HEK293 (cell line): ENCODE measurements around the gene CFAP97.

Experiments
- CTCF ChIA-PET: fragments of 350-600 bp; formaldehyde crosslinking; extraction: SDS; loops from one replicate; lab custom pipeline; 2021; ENCODE audit warnings: antibody characterized with exemption; lab: Yijun Ruan, JAX
- POLR2A ChIA-PET: fragments of 300-600 bp; formaldehyde crosslinking; extraction: SDS; loops from one replicate; lab custom pipeline; 2020; ENCODE audit warnings: antibody characterized with exemption, inconsistent platforms; lab: Yijun Ruan, JAX
- H3K27ac ChIP-seq: fragments of 200-500 bp; sonication (Bioruptor generic); 2 replicates; pipeline ENCODE4 v1.5.1; 2014; ENCODE audit warnings: low read depth, low read length, control low read depth, inconsistent platforms; ENCODE audit errors: extremely low read depth
- H3K36me3 ChIP-seq, 2 experiments: fragments of 200-500 bp in 1 of 2; sonication (Bioruptor generic) in 1 of 2; 1 replicate in 1 of 2; 2 replicates in 1 of 2; pipeline ENCODE4 v1.5.1; 2014 to 2017; ENCODE audit warnings: inconsistent platforms in 2 of 2, low read length in 2 of 2; ENCODE audit not compliant: control insufficient read depth in 2 of 2, insufficient read depth in 1 of 2
- H3K4me1 ChIP-seq: fragments of 200-500 bp; sonication (Bioruptor generic); 2 replicates; pipeline ENCODE4 v1.5.1; 2014; ENCODE audit warnings: mild to moderate bottlenecking, low read length, inconsistent platforms; ENCODE audit not compliant: control insufficient read depth, insufficient read depth
- H3K4me3 ChIP-seq: 2 replicates; pipeline ENCODE4 v1.5.1; 2011; ENCODE audit warnings: low read depth, mild to moderate bottlenecking, control low read depth, low read length, moderate library complexity
- H3K9me3 ChIP-seq: fragments of 200-500 bp; sonication (Bioruptor generic); 2 replicates; pipeline ENCODE4 v1.5.1; 2014; ENCODE audit warnings: low read depth, low read length, inconsistent platforms; ENCODE audit not compliant: control insufficient read depth, insufficient read depth
- KLF1 ChIP-seq: fragments of 450-650 bp; formaldehyde crosslinking; IDR thresholded peaks from 2 replicates; pipeline ENCODE4 v1.5.1; 2016; ENCODE audit warnings: missing biosample characterization, missing genetic modification characterization
- KLF7 ChIP-seq: fragments of 450-650 bp; formaldehyde crosslinking; IDR thresholded peaks from 2 replicates; pipeline ENCODE4 v1.5.1; 2016; ENCODE audit warnings: missing biosample characterization, missing genetic modification characterization, borderline replicate concordance
- KLF9 ChIP-seq: fragments of 450-650 bp; formaldehyde crosslinking; IDR thresholded peaks from 2 replicates; pipeline ENCODE4 v1.5.1; 2016; ENCODE audit warnings: missing biosample characterization, missing genetic modification characterization, low read depth
- SCRT2 ChIP-seq: fragments of 450-650 bp; formaldehyde crosslinking; IDR thresholded peaks from 2 replicates; pipeline ENCODE4 v1.5.1; 2016; ENCODE audit warnings: missing biosample characterization, missing genetic modification characterization
- ZFHX2 ChIP-seq: fragments of 450-650 bp; formaldehyde crosslinking; conservative IDR thresholded peaks from 2 replicates; pipeline ENCODE4 v1.5.1; 2016; ENCODE audit warnings: missing biosample characterization, missing genetic modification characterization
- ZNF114 ChIP-seq: fragments of 450-650 bp; formaldehyde crosslinking; IDR thresholded peaks from 2 replicates; pipeline ENCODE4 v1.5.0; 2017; ENCODE audit warnings: missing biosample characterization, missing genetic modification characterization
- ZNF146 ChIP-seq: fragments of 450-650 bp; formaldehyde crosslinking; IDR thresholded peaks from 2 replicates; pipeline ENCODE4 v1.5.1; 2016; ENCODE audit warnings: missing biosample characterization, missing genetic modification characterization
- ZNF155 ChIP-seq: fragments of 450-650 bp; formaldehyde crosslinking; IDR thresholded peaks from 2 replicates; pipeline ENCODE4 v1.5.1; 2016; ENCODE audit warnings: missing biosample characterization, missing genetic modification characterization
- ZNF223 ChIP-seq: fragments of 450-650 bp; formaldehyde crosslinking; IDR thresholded peaks from 2 replicates; pipeline ENCODE4 v1.5.1; 2016; ENCODE audit warnings: missing biosample characterization, missing genetic modification characterization
- ZNF792 ChIP-seq: fragments of 450-650 bp; formaldehyde crosslinking; IDR thresholded peaks from 2 replicates; pipeline ENCODE4 v1.5.1; 2016; ENCODE audit warnings: missing biosample characterization, missing genetic modification characterization
- ZNF837 ChIP-seq: fragments of 450-650 bp; formaldehyde crosslinking; IDR thresholded peaks from 2 replicates; pipeline ENCODE4 v1.5.1; 2016; ENCODE audit warnings: missing biosample characterization, missing genetic modification characterization
- TF ChIP-seq, protein P1 (sequence below): fragments of 450-650 bp; formaldehyde crosslinking; IDR thresholded peaks from 2 replicates; pipeline ENCODE4 v1.5.1; 2016; ENCODE audit warnings: missing biosample characterization, missing genetic modification characterization, low read depth
- TF ChIP-seq, protein P2 (sequence below): fragments of 450-650 bp; formaldehyde crosslinking; IDR thresholded peaks from 2 replicates; pipeline ENCODE4 v1.5.1; 2016; ENCODE audit warnings: missing biosample characterization, missing genetic modification characterization
- TF ChIP-seq, protein P3 (sequence below): fragments of 450-650 bp; formaldehyde crosslinking; IDR thresholded peaks from 2 replicates; pipeline ENCODE4 v1.5.1; 2016; ENCODE audit warnings: missing biosample characterization, missing genetic modification characterization, low read depth
- TF ChIP-seq, protein P4 (sequence below): fragments of 450-650 bp; formaldehyde crosslinking; IDR thresholded peaks from 2 replicates; pipeline ENCODE4 v1.5.1; 2016; ENCODE audit warnings: missing biosample characterization, missing genetic modification characterization, borderline replicate concordance
- TF ChIP-seq, protein P5 (sequence below): fragments of 450-650 bp; formaldehyde crosslinking; IDR thresholded peaks from 2 replicates; pipeline ENCODE4 v1.5.1; 2016; ENCODE audit warnings: missing biosample characterization, missing genetic modification characterization

CFAP97 gene

DNA sequence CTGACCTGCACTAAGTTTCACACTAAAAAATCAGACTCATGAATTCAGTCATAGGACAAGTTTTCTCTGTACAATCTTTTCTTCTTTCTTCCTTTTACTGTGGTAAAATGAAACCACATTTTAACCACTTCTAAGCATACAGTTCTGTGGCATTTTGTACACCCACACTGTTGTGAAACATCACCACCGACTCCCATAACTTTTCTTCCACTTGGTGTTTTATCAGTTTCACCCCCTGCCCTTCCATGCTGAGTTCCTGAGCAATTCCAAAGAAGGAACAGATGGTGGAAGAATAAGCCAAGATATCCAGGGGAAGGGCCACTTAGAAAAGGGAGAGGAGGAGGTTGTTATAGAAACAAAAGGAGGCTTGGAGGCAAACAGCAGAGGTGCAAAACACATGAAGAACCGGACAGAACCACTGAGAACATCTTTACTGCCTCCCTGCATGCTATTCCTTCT is 38.2 kb downstream of the CFAP97 start:
- H3K27ac ChIP-seq: no peak overlapping the region
- H3K36me3 ChIP-seq: peaks cover 3 to 35% of the 10 kb centered on the region in 2 experiments; a peak in 2 of 3 replicates
- H3K4me1 ChIP-seq: no peaks in the 10 kb centered on the region
- H3K9me3 ChIP-seq: no peaks in the 10 kb centered on the region
- TF ChIP-seq, protein P1, sequence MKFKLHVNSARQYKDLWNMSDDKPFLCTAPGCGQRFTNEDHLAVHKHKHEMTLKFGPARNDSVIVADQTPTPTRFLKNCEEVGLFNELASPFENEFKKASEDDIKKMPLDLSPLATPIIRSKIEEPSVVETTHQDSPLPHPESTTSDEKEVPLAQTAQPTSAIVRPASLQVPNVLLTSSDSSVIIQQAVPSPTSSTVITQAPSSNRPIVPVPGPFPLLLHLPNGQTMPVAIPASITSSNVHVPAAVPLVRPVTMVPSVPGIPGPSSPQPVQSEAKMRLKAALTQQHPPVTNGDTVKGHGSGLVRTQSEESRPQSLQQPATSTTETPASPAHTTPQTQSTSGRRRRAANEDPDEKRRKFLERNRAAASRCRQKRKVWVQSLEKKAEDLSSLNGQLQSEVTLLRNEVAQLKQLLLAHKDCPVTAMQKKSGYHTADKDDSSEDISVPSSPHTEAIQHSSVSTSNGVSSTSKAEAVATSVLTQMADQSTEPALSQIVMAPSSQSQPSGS (tag by site-specific recombination): no peak
- TF ChIP-seq, protein P2, sequence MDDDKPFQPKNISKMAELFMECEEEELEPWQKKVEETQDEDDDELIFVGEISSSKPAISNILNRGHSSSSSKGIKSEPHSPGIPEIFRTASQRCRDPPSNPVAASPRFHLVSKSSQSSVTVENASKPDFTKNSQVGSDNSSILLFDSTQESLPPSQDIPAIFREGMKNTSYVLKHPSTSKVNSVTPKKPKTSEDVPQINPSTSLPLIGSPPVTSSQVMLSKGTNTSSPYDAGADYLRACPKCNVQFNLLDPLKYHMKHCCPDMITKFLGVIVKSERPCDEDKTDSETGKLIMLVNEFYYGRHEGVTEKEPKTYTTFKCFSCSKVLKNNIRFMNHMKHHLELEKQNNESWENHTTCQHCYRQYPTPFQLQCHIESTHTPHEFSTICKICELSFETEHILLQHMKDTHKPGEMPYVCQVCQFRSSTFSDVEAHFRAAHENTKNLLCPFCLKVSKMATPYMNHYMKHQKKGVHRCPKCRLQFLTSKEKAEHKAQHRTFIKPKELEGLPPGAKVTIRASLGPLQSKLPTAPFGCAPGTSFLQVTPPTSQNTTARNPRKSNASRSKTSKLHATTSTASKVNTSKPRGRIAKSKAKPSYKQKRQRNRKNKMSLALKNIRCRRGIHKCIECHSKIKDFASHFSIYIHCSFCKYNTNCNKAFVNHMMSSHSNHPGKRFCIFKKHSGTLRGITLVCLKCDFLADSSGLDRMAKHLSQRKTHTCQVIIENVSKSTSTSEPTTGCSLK: no peak
- peak; percentile 28; the same call in 1 of the 2 replicates for TF ChIP-seq ZFHX2 (tag by site-specific recombination)
- POLR2A ChIA-PET: no interaction called here
- CTCF ChIA-PET: interaction anchor here (0.9 kb wide), 1 partner anchor 18 kb away, joined by 3 read pairs; no protein-coding TSS in a partner anchor
- no peak overlapping the region for H3K4me3 ChIP-seq

DNA sequence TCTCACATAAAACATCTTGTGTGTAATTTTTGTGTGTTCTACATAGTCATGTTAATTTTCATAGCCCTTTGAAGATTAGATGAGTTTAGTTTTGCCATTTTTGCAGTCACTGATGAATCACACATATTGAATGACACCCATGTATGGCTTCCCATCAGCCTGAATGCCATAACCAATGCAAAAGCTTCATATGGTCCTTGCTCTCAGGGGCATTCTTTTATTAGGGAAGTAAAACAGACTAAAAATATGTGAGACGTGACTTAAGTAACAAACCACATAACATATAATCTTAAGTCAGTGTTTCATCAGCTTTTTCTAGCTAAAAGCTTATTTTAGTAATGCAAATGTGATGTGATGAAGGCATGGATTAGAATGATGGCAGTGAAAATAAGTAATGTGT is 52.5 kb downstream of the CFAP97 start:
- no peak overlapping the region for H3K4me3 ChIP-seq
- no peaks in the 10 kb centered on the region for H3K9me3 ChIP-seq
- peaks cover 0 to 30% of the 10 kb centered on the region in 2 experiments; a peak in 2 of 3 replicates for H3K36me3 ChIP-seq
- H3K27ac ChIP-seq: no peak overlapping the region
- no peaks in the 10 kb centered on the region for H3K4me1 ChIP-seq
- ChIA-PET POLR2A (interaction anchor here (0.6 kb wide), 1 partner anchor 384 kb away, joined by 4 read pairs; the partner anchor contains the start of gene PDLIM3), CTCF (interaction anchor here (0.6 kb wide), 1 partner anchor 151 kb away, joined by 3 read pairs; no protein-coding TSS in a partner anchor)
- no peak for TF ChIP-seq KLF7 (tag by site-specific recombination)

DNA sequence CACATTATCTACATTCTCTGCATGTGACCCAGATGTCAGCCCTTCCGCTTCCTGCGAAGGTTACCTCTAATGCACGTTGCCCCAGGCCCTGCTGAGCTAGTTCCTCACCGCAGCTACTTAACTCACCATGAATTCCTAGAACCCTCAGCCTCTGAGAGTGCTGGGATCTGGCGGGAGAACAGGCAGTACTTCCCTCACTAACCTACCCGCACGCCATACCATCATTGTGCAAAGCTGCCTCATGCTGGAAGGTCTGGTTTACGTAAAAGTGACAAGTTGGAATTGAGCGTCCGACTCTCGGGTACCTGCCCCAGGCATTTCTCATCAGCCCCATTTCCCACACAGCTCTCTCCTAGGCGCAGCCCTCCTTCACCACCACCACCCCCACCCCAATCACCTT is 54.4 kb downstream of the CFAP97 start:
- Histone ChIP-seq H3K9me3 (no peaks in the 10 kb centered on the region), H3K27ac (no peak overlapping the region), H3K36me3 (peaks cover 0 to 47% of the 10 kb centered on the region in 2 experiments; a peak in 2 of 3 replicates), H3K4me3 (no peak overlapping the region), H3K4me1 (no peaks in the 10 kb centered on the region)
- TF ChIP-seq ZNF837: no peak
- TF ChIP-seq, protein P3, sequence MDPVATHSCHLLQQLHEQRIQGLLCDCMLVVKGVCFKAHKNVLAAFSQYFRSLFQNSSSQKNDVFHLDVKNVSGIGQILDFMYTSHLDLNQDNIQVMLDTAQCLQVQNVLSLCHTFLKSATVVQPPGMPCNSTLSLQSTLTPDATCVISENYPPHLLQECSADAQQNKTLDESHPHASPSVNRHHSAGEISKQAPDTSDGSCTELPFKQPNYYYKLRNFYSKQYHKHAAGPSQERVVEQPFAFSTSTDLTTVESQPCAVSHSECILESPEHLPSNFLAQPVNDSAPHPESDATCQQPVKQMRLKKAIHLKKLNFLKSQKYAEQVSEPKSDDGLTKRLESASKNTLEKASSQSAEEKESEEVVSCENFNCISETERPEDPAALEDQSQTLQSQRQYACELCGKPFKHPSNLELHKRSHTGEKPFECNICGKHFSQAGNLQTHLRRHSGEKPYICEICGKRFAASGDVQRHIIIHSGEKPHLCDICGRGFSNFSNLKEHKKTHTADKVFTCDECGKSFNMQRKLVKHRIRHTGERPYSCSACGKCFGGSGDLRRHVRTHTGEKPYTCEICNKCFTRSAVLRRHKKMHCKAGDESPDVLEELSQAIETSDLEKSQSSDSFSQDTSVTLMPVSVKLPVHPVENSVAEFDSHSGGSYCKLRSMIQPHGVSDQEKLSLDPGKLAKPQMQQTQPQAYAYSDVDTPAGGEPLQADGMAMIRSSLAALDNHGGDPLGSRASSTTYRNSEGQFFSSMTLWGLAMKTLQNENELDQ (tag by site-specific recombination): no peak
- ChIA-PET POLR2A (no interaction called here), CTCF (interaction anchor here (0.5 kb wide), 1 partner anchor 988 kb away, joined by 4 read pairs; no protein-coding TSS in a partner anchor)

DNA sequence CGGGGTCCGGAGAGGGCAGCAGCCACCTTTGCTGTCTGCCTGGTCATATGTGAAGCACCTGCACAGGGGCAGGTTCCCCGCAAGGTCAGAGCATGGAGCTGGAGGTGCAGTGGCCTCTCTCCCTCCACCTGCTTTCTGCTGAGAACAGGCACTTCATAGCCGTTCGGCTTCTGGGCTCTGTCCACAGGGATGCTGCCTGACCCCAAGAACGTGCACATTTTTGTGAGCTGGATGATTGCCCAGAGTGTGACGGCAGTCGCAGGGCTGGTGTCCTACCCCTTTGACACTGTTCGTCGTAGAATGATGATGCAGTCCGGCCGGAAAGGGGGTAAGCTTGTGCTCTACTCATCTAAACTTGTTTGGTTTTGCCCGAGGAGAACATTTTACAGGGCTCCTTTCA is 58.2 kb downstream of the CFAP97 start:
- no peak overlapping the region for H3K4me3 ChIP-seq
- ChIA-PET POLR2A (no interaction called here), CTCF (interaction anchor here (1.7 kb wide), 1 partner anchor 37 kb away, joined by 5 read pairs; no protein-coding TSS in a partner anchor)
- peaks cover 0 to 38% of the 10 kb centered on the region in 2 experiments; a peak in 2 of 3 replicates for H3K36me3 ChIP-seq
- no peaks in the 10 kb centered on the region for H3K4me1 ChIP-seq
- H3K27ac ChIP-seq: no peak overlapping the region
- H3K9me3 ChIP-seq: no peaks in the 10 kb centered on the region
- TF ChIP-seq ZNF223: no peak
- TF ChIP-seq, protein P4, sequence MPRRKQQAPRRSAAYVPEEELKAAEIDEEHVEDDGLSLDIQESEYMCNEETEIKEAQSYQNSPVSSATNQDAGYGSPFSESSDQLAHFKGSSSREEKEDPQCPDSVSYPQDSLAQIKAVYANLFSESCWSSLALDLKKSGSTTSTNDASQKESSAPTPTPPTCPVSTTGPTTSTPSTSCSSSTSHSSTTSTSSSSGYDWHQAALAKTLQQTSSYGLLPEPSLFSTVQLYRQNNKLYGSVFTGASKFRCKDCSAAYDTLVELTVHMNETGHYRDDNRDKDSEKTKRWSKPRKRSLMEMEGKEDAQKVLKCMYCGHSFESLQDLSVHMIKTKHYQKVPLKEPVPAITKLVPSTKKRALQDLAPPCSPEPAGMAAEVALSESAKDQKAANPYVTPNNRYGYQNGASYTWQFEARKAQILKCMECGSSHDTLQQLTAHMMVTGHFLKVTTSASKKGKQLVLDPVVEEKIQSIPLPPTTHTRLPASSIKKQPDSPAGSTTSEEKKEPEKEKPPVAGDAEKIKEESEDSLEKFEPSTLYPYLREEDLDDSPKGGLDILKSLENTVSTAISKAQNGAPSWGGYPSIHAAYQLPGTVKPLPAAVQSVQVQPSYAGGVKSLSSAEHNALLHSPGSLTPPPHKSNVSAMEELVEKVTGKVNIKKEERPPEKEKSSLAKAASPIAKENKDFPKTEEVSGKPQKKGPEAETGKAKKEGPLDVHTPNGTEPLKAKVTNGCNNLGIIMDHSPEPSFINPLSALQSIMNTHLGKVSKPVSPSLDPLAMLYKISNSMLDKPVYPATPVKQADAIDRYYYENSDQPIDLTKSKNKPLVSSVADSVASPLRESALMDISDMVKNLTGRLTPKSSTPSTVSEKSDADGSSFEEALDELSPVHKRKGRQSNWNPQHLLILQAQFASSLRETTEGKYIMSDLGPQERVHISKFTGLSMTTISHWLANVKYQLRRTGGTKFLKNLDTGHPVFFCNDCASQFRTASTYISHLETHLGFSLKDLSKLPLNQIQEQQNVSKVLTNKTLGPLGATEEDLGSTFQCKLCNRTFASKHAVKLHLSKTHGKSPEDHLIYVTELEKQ: no peak
- TF ChIP-seq ZNF146 (tag by site-specific recombination): no peak
- TF ChIP-seq ZNF792 (tag by site-specific recombination): no peak
- no peak for TF ChIP-seq KLF9
- TF ChIP-seq KLF1 (tag by site-specific recombination): no peak
- TF ChIP-seq, protein P5, sequence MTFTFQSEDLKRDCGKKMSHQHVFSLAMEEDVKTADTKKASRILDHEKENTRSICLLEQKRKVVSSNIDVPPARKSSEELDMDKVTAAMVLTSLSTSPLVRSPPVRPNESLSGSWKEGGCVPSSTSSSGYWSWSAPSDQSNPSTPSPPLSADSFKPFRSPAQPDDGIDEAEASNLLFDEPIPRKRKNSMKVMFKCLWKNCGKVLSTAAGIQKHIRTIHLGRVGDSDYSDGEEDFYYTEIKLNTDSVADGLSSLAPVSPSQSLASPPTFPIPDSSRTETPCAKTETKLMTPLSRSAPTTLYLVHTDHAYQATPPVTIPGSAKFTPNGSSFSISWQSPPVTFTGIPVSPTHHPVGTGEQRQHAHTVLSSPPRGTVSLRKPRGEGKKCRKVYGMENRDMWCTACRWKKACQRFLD (tag by site-specific recombination): no peak
- no peak for TF ChIP-seq SCRT2 (tag by site-specific recombination)
- TF ChIP-seq ZNF155 (tag by site-specific recombination): no peak
- TF ChIP-seq ZNF114 (tag by site-specific recombination): no peak
